H1 (cell line): Measurements from ENCODE around the gene KMT5B.

Experiments
- CHD1 ChIP-seq: IDR thresholded peaks from 2 replicates; pipeline ENCODE4 v1.6.1; 2012; ENCODE audit warnings: low read depth, low read length, improper control_type of control experiment
- KDM1A ChIP-seq: fragments of 200-600, 300-600 bp; sonication (generic); IDR thresholded peaks from 2 replicates; pipeline ENCODE4 v1.7.1; 2016; ENCODE audit warnings: mild to moderate bottlenecking, low read length, borderline replicate concordance
- SIN3A ChIP-seq, 2 experiments: IDR thresholded peaks in 1 of 2; conservative IDR thresholded peaks in 1 of 2; 2 replicates each; pipeline ENCODE4 v1.6.1; 2011 to 2012; ENCODE audit warnings: low read length in 2 of 2, improper control_type of control experiment in 1 of 2, low read depth in 1 of 2, mild to moderate bottlenecking in 1 of 2
- TF ChIP-seq, protein P1 (sequence below), 3 experiments: IDR thresholded peaks; 1 replicate in 2 of 3; 2 replicates in 1 of 3; pipeline versions ENCODE4 v1.5.1 to v1.6.1; 2011; ENCODE audit warnings: low read length in 3 of 3, mild to moderate bottlenecking in 3 of 3, inconsistent platforms in 2 of 3, low read depth in 1 of 3, moderate library complexity in 1 of 3; ENCODE audit not compliant: insufficient read depth in 1 of 3; ENCODE audit errors: control extremely low read depth in 1 of 3

DNA sequence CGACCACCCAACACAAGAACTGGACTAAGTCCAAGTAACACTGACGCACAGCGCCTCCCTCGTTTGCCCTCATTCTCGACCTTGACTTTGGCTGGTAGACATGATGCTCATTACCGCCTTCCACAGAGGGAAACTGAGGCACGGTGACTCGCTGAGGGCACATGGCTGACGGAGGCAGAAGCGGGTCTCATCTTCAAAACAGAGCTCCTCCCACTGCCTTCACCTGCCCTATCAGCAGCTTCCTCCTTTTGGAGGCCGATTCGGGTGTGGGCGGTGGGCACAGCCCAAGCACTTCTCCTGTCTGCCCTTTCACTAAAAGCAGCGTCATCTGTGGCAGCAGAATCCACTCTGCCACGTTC, 2.0 kb upstream of the KMT5B start:
- TF ChIP-seq SIN3A (conservative IDR thresholded peaks at IDR 0.05 in 1 of 2, IDR thresholded peaks at IDR 0.05 in 1 of 2; ENCODE audit: low read depth in 1 of 2, low read length in 2 of 2) (no peak), KDM1A (no peak), CHD1 (no peak)
- TF ChIP-seq, protein P1, sequence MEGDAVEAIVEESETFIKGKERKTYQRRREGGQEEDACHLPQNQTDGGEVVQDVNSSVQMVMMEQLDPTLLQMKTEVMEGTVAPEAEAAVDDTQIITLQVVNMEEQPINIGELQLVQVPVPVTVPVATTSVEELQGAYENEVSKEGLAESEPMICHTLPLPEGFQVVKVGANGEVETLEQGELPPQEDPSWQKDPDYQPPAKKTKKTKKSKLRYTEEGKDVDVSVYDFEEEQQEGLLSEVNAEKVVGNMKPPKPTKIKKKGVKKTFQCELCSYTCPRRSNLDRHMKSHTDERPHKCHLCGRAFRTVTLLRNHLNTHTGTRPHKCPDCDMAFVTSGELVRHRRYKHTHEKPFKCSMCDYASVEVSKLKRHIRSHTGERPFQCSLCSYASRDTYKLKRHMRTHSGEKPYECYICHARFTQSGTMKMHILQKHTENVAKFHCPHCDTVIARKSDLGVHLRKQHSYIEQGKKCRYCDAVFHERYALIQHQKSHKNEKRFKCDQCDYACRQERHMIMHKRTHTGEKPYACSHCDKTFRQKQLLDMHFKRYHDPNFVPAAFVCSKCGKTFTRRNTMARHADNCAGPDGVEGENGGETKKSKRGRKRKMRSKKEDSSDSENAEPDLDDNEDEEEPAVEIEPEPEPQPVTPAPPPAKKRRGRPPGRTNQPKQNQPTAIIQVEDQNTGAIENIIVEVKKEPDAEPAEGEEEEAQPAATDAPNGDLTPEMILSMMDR (IDR thresholded peaks at IDR 0.05; ENCODE audit: control extremely low read depth in 1 of 3, insufficient read depth in 1 of 3, low read depth in 1 of 3, low read length in 3 of 3) = no peak
